ENCODE data around the gene NFE2L3.
"Not testable (repeated sequence)": the region's sequence is repeated elsewhere in the genome, so short reads cannot be mapped to it uniquely, and the experiment has no call there.

Gene NFE2L3

GRCh38 chr7:26147646-26148306, 4.2 kb upstream of the NFE2L3 start:
- not testable (repeated sequence) for DNase-seq

GRCh38 chr7:26148307-26148700, 3.7 kb upstream of the NFE2L3 start:
- DNase-seq = not testable (repeated sequence)

- DNase-seq = no peak
Observed at GRCh38 chr7:26149391-26149977, 2.5 kb upstream of the NFE2L3 start.

DNA sequence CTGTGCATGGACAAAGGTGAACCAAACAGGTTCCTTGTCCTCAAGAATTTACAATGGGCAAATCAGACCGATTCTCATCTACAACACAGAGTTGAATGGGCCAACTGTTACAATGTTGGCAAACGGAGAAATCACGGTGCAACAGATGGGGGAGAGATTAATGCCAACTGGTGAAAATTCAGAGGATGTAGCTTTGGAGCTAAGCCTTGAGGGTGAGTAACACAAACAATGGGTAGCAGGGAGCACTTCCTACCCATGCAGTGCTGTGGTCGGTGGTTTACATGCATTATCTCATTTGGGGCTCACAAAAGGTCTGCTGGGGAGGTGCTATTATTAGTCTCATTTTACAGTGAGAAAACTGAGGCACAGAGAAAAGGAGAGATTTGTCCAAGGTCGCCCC, 902 bp upstream of the NFE2L3 start:
- no peak for DNase-seq

GRCh38 chr7:26151650-26151952, 397 bp upstream of the NFE2L3 start:
- no peak for DNase-seq

DNA sequence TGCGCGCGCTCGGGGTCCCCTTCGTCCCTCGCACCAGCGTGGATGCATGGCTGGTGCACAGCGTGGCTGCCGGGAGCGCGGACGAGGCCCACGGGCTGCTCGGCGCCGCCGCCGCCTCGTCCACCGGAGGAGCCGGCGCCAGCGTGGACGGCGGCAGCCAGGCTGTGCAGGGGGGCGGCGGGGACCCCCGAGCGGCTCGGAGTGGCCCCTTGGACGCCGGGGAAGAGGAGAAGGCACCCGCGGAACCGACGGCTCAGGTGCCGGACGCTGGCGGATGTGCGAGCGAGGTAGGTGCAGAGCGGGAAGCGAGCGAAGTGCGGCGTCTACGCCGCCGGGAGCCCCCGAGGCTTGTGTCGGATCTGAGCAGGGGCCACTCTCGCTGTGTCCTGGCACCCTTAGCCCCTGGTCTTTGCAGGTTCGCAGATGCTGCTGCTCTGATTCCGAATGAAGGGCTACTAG, 813 bp downstream of the NFE2L3 start:
- DNase-seq = not testable (repeated sequence)

DNA sequence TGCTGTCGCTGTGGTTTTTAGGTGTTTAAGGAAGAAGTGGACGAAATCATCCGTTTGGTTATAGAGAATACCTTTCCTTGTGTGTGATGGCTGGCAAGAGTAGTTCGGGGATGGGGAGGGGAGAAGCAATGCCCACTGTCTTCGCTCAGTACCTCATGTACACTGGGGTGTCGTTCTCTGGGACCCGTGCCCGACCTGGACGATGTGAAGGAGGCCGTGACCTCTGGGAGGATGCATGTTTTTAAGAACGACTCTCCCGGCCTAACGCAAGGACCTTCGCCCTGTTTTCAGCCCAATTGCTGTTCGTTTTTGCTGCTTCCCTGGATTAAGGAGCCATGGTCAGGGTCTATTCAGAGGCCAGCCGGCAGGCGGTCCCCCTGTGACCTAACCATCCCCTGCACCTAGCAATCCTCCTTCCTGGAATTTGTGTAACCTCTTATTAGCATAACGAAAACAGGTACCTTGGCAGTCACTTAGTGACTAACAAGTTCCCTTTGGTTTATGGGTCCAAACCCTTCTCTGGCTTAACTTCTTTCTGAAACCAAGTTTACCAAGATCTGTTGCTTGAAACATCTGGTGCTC, 1.3 kb downstream of the NFE2L3 start:
- no peak for DNase-seq

- peak; percentile 51 for DNase-seq
Observed at GRCh38 chr7:26153823-26154783, 2.1 kb downstream of the NFE2L3 start.

DNA sequence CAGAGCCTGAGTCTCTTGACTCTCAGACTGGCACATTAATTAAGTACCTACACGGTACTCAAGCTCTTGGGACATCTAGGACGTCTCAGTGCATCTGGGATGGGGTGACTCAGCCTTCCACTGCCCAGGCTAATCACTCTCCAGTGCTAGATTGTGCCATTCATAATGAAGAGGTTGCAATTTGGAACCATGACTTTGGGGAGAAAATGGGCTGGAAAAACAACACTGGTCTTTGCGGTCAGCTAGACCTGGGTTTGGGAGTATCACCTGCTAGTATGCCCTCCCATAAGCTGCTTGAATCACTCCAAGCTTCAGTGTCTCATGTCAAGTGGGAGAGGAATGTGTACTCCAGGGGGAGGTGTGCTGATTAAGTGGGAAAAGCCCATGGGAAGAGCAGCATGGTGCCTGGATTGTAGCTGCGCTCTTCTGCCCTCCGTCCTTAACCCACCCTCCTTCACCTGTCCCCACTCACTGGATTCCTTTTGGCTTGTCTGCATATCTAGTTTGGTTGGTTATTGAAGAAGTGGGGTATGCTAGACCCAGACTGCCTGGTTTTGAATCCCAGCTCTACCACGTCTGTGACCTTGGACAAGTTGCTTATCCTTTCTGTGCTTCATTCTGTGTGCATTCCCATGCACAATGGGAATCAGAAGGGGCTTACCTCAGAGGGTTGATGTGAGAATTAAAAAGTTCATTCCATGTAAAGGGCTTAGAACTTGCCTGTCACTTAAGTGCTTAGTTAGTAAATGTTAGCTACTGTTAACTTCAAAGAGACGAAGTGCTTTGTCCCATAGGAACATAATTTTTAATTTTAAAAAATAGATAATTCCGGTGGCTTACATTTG, 3.8 kb downstream of the NFE2L3 start:
- no peak for DNase-seq

- peak; percentile 70 for DNase-seq
Observed at GRCh38 chr7:26156451-26157420, 4.7 kb downstream of the NFE2L3 start.

GRCh38 chr7:26157520-26158105, 5.6 kb downstream of the NFE2L3 start:
- no peak for DNase-seq

- no peak for DNase-seq
Observed at GRCh38 chr7:26159243-26159642, 7.2 kb downstream of the NFE2L3 start.

DNA sequence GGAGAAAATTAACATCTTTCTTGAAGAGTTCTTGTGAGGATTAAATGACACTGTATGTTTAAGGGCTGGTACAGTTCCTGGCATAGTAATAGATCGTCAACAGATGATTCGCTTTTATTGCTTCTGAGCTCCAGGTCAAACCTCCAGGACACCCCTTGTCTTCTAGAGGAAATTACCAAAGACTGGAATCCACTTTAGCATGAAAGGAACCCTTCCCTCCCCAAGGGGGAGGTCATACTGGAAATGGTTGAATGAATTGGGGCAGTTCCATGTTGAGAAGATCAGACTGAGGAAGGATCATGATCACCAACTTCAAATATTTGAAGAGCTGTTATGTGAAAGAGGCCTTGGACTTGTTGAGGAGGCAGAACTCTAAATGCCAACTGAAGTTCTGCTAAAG, 8.9 kb downstream of the NFE2L3 start:
- no peak for DNase-seq

- no peak for DNase-seq
Observed at GRCh38 chr7:26162431-26162830, 10.4 kb downstream of the NFE2L3 start.

DNA sequence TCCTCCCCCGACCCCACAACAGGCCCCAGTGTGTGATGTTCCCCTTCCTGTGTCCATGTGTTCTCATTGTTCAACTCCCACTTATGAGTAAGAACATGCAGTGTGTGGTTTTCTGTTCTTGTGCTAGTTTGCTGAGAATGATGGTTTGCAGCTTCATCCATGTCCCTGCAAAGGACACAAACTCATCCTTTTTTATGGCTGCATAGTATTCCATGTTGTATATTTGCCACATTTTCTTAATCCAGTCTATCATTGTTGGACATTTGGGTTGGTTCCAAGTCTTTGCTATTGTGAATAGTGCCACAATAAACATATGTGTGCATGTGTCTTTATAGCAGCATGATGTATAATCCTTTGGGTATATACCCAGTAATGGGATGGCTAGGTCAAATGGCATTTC, 11.8 kb downstream of the NFE2L3 start:
- DNase-seq = not testable (repeated sequence)

DNA sequence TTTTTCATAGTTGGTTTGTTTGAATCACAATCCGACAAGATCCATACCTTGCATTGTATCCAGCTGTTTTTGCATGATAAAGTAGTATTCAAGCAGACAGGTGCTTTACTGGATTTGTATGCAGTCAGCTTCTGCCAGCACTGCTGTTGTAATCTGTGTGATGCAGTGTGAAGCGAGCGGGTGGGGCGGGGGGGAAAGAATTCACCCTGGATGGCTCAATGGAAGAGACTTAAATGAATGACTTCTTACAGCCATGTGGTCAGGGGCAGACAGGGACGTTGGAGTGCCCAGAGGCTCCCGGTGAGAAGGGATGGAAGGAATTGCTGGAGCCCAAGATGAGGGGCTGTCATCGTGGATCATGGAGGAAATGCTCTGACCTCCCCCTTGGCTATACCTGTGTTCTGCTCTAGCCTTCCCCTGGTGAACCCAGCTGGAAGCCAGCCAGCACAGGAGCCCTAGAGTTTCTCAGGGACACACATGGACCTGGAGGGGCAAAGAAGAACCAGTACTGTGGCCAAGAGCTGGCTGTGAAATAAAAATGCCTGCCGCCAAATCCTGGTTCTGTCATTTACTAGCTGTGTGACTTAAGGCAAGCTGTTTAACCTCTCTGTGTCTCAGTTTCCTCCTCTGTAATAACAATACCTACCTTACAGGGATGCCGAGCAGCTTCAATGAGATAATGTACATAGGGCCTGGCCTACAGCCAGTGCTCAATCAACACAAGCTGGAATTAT, 14.1 kb downstream of the NFE2L3 start:
- DNase-seq = no peak

- DNase-seq = no peak
Observed at GRCh38 chr7:26166684-26167266, 14.8 kb downstream of the NFE2L3 start.

GRCh38 chr7:26167303-26167934, 15.4 kb downstream of the NFE2L3 start:
- DNase-seq = peak; percentile 45

- DNase-seq = no peak
Observed at GRCh38 chr7:26168458-26169023, 16.5 kb downstream of the NFE2L3 start.
